Vagina (tissue), 2 donors: Measurements from ENCODE around the gene POGK.

Experiments
- POLR2A ChIP-seq, 2 donors: fragments of 450-650 bp; IDR thresholded peaks; one replicate each; pipeline ENCODE4 v1.6.1; 2017; ENCODE audit warnings: antibody characterized with exemption in 2 of 2, mild to moderate bottlenecking in 2 of 2, moderate library complexity in 2 of 2
- TF ChIP-seq, protein P1 (sequence below), 3 experiments: fragments of 450-650 bp in 2 of 3; fragments of 200-600 bp in 1 of 3; sonication (generic) in 1 of 3; IDR thresholded peaks; one replicate each; pipeline ENCODE4 v1.5.1; 2017 to 2019; ENCODE audit warnings: antibody characterized with exemption in 3 of 3, mild to moderate bottlenecking in 2 of 3, moderate library complexity in 2 of 3

- TF ChIP-seq, protein P1, sequence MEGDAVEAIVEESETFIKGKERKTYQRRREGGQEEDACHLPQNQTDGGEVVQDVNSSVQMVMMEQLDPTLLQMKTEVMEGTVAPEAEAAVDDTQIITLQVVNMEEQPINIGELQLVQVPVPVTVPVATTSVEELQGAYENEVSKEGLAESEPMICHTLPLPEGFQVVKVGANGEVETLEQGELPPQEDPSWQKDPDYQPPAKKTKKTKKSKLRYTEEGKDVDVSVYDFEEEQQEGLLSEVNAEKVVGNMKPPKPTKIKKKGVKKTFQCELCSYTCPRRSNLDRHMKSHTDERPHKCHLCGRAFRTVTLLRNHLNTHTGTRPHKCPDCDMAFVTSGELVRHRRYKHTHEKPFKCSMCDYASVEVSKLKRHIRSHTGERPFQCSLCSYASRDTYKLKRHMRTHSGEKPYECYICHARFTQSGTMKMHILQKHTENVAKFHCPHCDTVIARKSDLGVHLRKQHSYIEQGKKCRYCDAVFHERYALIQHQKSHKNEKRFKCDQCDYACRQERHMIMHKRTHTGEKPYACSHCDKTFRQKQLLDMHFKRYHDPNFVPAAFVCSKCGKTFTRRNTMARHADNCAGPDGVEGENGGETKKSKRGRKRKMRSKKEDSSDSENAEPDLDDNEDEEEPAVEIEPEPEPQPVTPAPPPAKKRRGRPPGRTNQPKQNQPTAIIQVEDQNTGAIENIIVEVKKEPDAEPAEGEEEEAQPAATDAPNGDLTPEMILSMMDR (IDR thresholded peaks at IDR 0.05) = no peak
- no peak for TF ChIP-seq POLR2A (IDR thresholded peaks at IDR 0.05)
Observed at GRCh38 chr1:166814611-166815010, 24.7 kb upstream of the POGK start.
